Keratinocyte (primary cell): ENCODE data around the gene CA5B. TPM values are rescaled to one million over a fixed set of nuclear protein-coding genes. Genes with fewer than 3 reads are reported as not detected.

ENCODE experiments used
- DNase-seq: peaks from one replicate; pipeline ENCODE4 v3.0.0-alpha.2; 2011; ENCODE audit warnings: low read depth, missing footprints, low spot score
- FAIRE-seq: peaks from 2 replicates; lab custom pipeline; 2011; peaks lifted over from hg19 to GRCh38; lab: Jason Lieb, UNC
- H2AFZ ChIP-seq: 2 replicates; pipeline ENCODE4 v1.6.0; 2012; ENCODE audit warnings: low read length, control low read depth, inconsistent platforms; ENCODE audit not compliant: control insufficient read depth
- H3K27ac ChIP-seq: 2 replicates; pipeline ENCODE4 v1.5.1; 2011; ENCODE audit warnings: low read length; ENCODE audit not compliant: control insufficient read depth, insufficient read depth
- H3K27me3 ChIP-seq: 3 replicates; pipeline ENCODE4 v1.6.0; 2011; ENCODE audit warnings: low read length; ENCODE audit not compliant: control insufficient read depth, insufficient read depth; ENCODE audit errors: extremely low read depth
- H3K36me3 ChIP-seq, 2 experiments: 2 replicates in 1 of 2; 3 replicates in 1 of 2; pipeline ENCODE4 v1.5.1; 2011; ENCODE audit warnings: low read length in 2 of 2, mild to moderate bottlenecking in 1 of 2; ENCODE audit not compliant: control insufficient read depth in 2 of 2, insufficient read depth in 2 of 2; ENCODE audit errors: extremely low read depth in 1 of 2
- H3K4me1 ChIP-seq: 3 replicates; pipeline ENCODE4 v1.5.1; 2011; ENCODE audit warnings: low read length; ENCODE audit not compliant: control insufficient read depth, insufficient read depth; ENCODE audit errors: extremely low read depth
- H3K4me2 ChIP-seq: 3 replicates; pipeline ENCODE4 v1.6.0; 2011; ENCODE audit warnings: low read depth, low read length; ENCODE audit not compliant: control insufficient read depth, insufficient read depth; ENCODE audit errors: extremely low read depth
- H3K4me3 ChIP-seq, 3 experiments: fragments of 200-600 bp in 1 of 3; sonication (generic) in 1 of 3; 2 replicates in 2 of 3; 3 replicates in 1 of 3; pipeline ENCODE4 v1.5.1; 2011 to 2016; ENCODE audit warnings: low read length in 3 of 3, mild to moderate bottlenecking in 3 of 3, control low read depth in 2 of 3, inconsistent platforms in 1 of 3, low read depth in 1 of 3, mixed read lengths in 1 of 3, mixed run types in 1 of 3, moderate library complexity in 1 of 3; ENCODE audit not compliant: control insufficient read depth in 2 of 3, insufficient read depth in 2 of 3; ENCODE audit errors: extremely low read depth in 1 of 3
- H3K79me2 ChIP-seq: 2 replicates; pipeline ENCODE4 v1.6.0; 2012; ENCODE audit warnings: low read length; ENCODE audit not compliant: control insufficient read depth, insufficient read depth
- H3K9ac ChIP-seq: 3 replicates; pipeline ENCODE4 v1.6.0; 2011; ENCODE audit warnings: low read length; ENCODE audit not compliant: control insufficient read depth, insufficient read depth; ENCODE audit errors: extremely low read depth
- H3K9me1 ChIP-seq: 3 replicates; pipeline ENCODE4 v1.6.0; 2011; ENCODE audit warnings: low read length; ENCODE audit not compliant: control insufficient read depth, insufficient read depth; ENCODE audit errors: extremely low read depth
- H3K9me3 ChIP-seq: 2 replicates; pipeline ENCODE4 v1.5.1; 2012; ENCODE audit warnings: low read depth, low read length; ENCODE audit not compliant: control insufficient read depth
- H4K20me1 ChIP-seq: 3 replicates; pipeline ENCODE4 v1.6.0; 2011; ENCODE audit warnings: low read length; ENCODE audit not compliant: control insufficient read depth, insufficient read depth; ENCODE audit errors: extremely low read depth
- CTCF ChIP-seq, 3 experiments: IDR thresholded peaks in 1 of 3; conservative IDR thresholded peaks in 1 of 3; optimal IDR thresholded peaks in 1 of 3; 2 replicates in 2 of 3; 3 replicates in 1 of 3; pipeline versions ENCODE3 to v1.5.1; 2011; ENCODE audit warnings: low read length in 3 of 3, mild to moderate bottlenecking in 3 of 3, moderate library complexity in 2 of 3, control low read depth in 1 of 3, inconsistent platforms in 1 of 3; ENCODE audit not compliant: insufficient read depth in 2 of 3; ENCODE audit errors: extremely low read depth in 1 of 3
- EZH2 ChIP-seq: IDR thresholded peaks from one replicate; pipeline ENCODE4 v1.6.1; 2012; ENCODE audit warnings: inconsistent platforms, mild to moderate bottlenecking, low read length, moderate library complexity
- dilution Hi-C: fragments of 300-500 bp; cut with MboI; formaldehyde crosslinking; loops from one replicate; pipeline ENCODE4 v1.7.0; 2020; ENCODE audit warnings: low sequenced_read_pairs; ENCODE audit not compliant: extremely low pct_ligation_motif_present
- polyA plus RNA-seq, 5 experiments: library from polyadenylated mRNA; depleted of rRNA in 3 of 5; stranded (reverse) in 3 of 5; stranded (forward) in 1 of 5; unstranded in 1 of 5; fragments of >200 nt; gene quantifications; 1 replicate in 1 of 5; 2 replicates in 3 of 5; 3 replicates in 1 of 5; pipeline versions ENCODE4 v1.2.1 to v1.2.3, GENCODE V29; 2011 to 2012; ENCODE audit warnings: missing spikeins in 2 of 5, low read depth in 1 of 5, low replicate concordance in 1 of 5

The CA5B gene
- polyA plus RNA-seq, 1 donor (not counting 4 experiments of a cell fraction or from before 2014, with no cell fraction given): 5.2 TPM

GRCh38 chrX:15737190-15737958, 696 bp upstream of the CA5B start:
- DNase-seq (peak; percentile 23), FAIRE-seq (peak; percentile 51)

GRCh38 chrX:15739886-15740285, 1.8 kb downstream of the CA5B start:
- FAIRE-seq: no peak
- H2AFZ ChIP-seq: no peak overlapping the region
- no peaks in the 10 kb centered on the region for H3K27me3 ChIP-seq
- dilution Hi-C loops: no loop called here
- H3K9me3 ChIP-seq: no peaks in the 10 kb centered on the region
- peaks cover 20% of the 10 kb centered on the region for H3K4me1 ChIP-seq
- TF ChIP-seq CTCF (optimal IDR thresholded peaks at IDR 0.05 in 1 of 3, IDR thresholded peaks at IDR 0.05 in 1 of 3, conservative IDR thresholded peaks at IDR 0.05 in 1 of 3; ENCODE audit: extremely low read depth in 1 of 3, insufficient read depth in 2 of 3, low read length in 3 of 3): no peak
- TF ChIP-seq EZH2: no peak
- H3K4me3 ChIP-seq: no peak overlapping the region
- no peak overlapping the region for H3K4me2 ChIP-seq
- H3K36me3 ChIP-seq: no peaks in the 10 kb centered on the region
- H3K79me2 ChIP-seq: no peaks in the 10 kb centered on the region
- no peaks in the 10 kb centered on the region for H3K9me1 ChIP-seq
- DNase-seq: no peak
- H3K27ac ChIP-seq: no peak overlapping the region
- H4K20me1 ChIP-seq: no peaks in the 10 kb centered on the region
- no peak overlapping the region for H3K9ac ChIP-seq

More at GRCh38 chrX:15737190-15737958, 696 bp upstream of the CA5B start:
- Histone ChIP-seq H3K36me3 (no peaks in the 10 kb centered on the region), H3K4me2 (peak overlapping the region; percentile 55), H3K27me3 (no peaks in the 10 kb centered on the region), H2AFZ (peak overlapping the region; percentile 14), H4K20me1 (no peaks in the 10 kb centered on the region), H3K4me1 (peaks cover 20% of the 10 kb centered on the region), H3K27ac (peak overlapping the region; percentile 16), H3K4me3 (peak overlapping the region; percentile 12 to 51 (median 37)), H3K9me3 (no peaks in the 10 kb centered on the region), H3K9me1 (no peaks in the 10 kb centered on the region), H3K9ac (peak overlapping the region; percentile 43), H3K79me2 (no peaks in the 10 kb centered on the region)
- TF ChIP-seq EZH2 (no peak), CTCF (optimal IDR thresholded peaks at IDR 0.05 in 1 of 3, IDR thresholded peaks at IDR 0.05 in 1 of 3, conservative IDR thresholded peaks at IDR 0.05 in 1 of 3; ENCODE audit: extremely low read depth in 1 of 3, insufficient read depth in 2 of 3, low read length in 3 of 3) (no peak)
- dilution Hi-C loops: no loop called here
